IPS-NIHi7 (cell line): Measurements from ENCODE around the gene DOCK2.

Experiments
- DNase-seq: peaks from one replicate; pipeline ENCODE4 v3.0.0; 2012; ENCODE audit warnings: mixed read lengths; ENCODE audit errors: extremely low spot score

Gene DOCK2

GRCh38 chr5:169988206-169988605 lies 351.1 kb downstream of the DOCK2 start:
- no peak for DNase-seq

GRCh38 chr5:169988947-169989346 lies 351.9 kb downstream of the DOCK2 start:
- no peak for DNase-seq

- no peak for DNase-seq
Measured at GRCh38 chr5:169989365-169989764, 352.3 kb downstream of the DOCK2 start.

GRCh38 chr5:169991115-169991869 lies 354.2 kb downstream of the DOCK2 start:
- DNase-seq = no peak

GRCh38 chr5:169992789-169993484 lies 355.9 kb downstream of the DOCK2 start:
- no peak for DNase-seq

- no peak for DNase-seq
Measured at GRCh38 chr5:169993485-169993790, 356.4 kb downstream of the DOCK2 start.

GRCh38 chr5:169997798-169998197 lies 360.7 kb downstream of the DOCK2 start:
- no peak for DNase-seq

GRCh38 chr5:169999621-170000020 lies 362.5 kb downstream of the DOCK2 start:
- DNase-seq = no peak

- DNase-seq = no peak
Measured at GRCh38 chr5:170000155-170000554, 363.1 kb downstream of the DOCK2 start.

GRCh38 chr5:170006021-170006420 lies 368.9 kb downstream of the DOCK2 start:
- no peak for DNase-seq

GRCh38 chr5:170008376-170008775 lies 371.3 kb downstream of the DOCK2 start:
- no peak for DNase-seq

GRCh38 chr5:170010595-170010994 lies 373.5 kb downstream of the DOCK2 start:
- DNase-seq = no peak

- no peak for DNase-seq
Measured at GRCh38 chr5:170011751-170012150, 374.7 kb downstream of the DOCK2 start.

GRCh38 chr5:170012622-170013021 lies 375.5 kb downstream of the DOCK2 start:
- DNase-seq = no peak

GRCh38 chr5:170020423-170020822 lies 383.3 kb downstream of the DOCK2 start:
- no peak for DNase-seq

GRCh38 chr5:170021506-170021905 lies 384.4 kb downstream of the DOCK2 start:
- no peak for DNase-seq

GRCh38 chr5:170025853-170026252 lies 388.8 kb downstream of the DOCK2 start:
- no peak for DNase-seq

GRCh38 chr5:170028124-170028523 lies 391.0 kb downstream of the DOCK2 start:
- no peak for DNase-seq

GRCh38 chr5:170034231-170034630 lies 397.2 kb downstream of the DOCK2 start:
- DNase-seq = no peak

GRCh38 chr5:170038241-170038640 lies 401.2 kb downstream of the DOCK2 start:
- DNase-seq = no peak

- no peak for DNase-seq
Measured at GRCh38 chr5:170039830-170040229, 402.8 kb downstream of the DOCK2 start.

GRCh38 chr5:170046241-170046640 lies 409.2 kb downstream of the DOCK2 start:
- no peak for DNase-seq

GRCh38 chr5:170049713-170050112 lies 412.6 kb downstream of the DOCK2 start:
- no peak for DNase-seq

GRCh38 chr5:170053896-170054295 lies 416.8 kb downstream of the DOCK2 start:
- DNase-seq = no peak
